PC-9 (cell line): Measurements from ENCODE around the gene STAT5B. TPM values are rescaled to one million over a fixed set of nuclear protein-coding genes. Genes with fewer than 3 reads are reported as not detected.

Experiments
- BruUV-seq: library from RNA; stranded (reverse); fragments of 400-500 nt; replicated peaks from 2 replicates; lab custom pipeline; 2021; lab: Mats Ljungman, UMichigan
- CTCF ChIA-PET: fragments of 300-600 bp; sonication (Branson Sonifier 250); formaldehyde crosslinking; loops from one replicate; lab custom pipeline; 2022; ENCODE audit warnings: antibody characterized with exemption; lab: Charles Lee
- POLR2A ChIA-PET: fragments of 300-600 bp; sonication (Branson Sonifier 250); formaldehyde crosslinking; loops from one replicate; lab custom pipeline; 2022; ENCODE audit warnings: antibody characterized with exemption; ENCODE audit not compliant: unreplicated experiment; lab: Charles Lee
- DNase-seq, 2 experiments: peaks; one replicate each; pipeline versions ENCODE4 v3.0.0 to v3.0.0-alpha.2; 2015 to 2022; ENCODE audit warnings: mixed read lengths in 1 of 2
- H2AFZ ChIP-seq: fragments of 200-600 bp; sonication (generic); 2 replicates; pipeline ENCODE4 v1.8.1; 2017; ENCODE audit warnings: antibody characterized with exemption
- H3F3A ChIP-seq: fragments of 200-600 bp; sonication (generic); 2 replicates; pipeline ENCODE4 v1.8.1; 2017; ENCODE audit warnings: antibody characterized with exemption, mild to moderate bottlenecking, low read depth; ENCODE audit not compliant: insufficient read depth
- H3K27ac ChIP-seq: fragments of 200-600 bp; sonication (generic); 2 replicates; pipeline ENCODE4 v1.6.1; 2016; ENCODE audit warnings: mixed run types
- H3K27me3 ChIP-seq: fragments of 200-600 bp; sonication (generic); 2 replicates; pipeline ENCODE4 v1.6.1; 2016; ENCODE audit warnings: low read depth, mixed run types; ENCODE audit not compliant: insufficient read depth
- H3K36me3 ChIP-seq: fragments of 200-600 bp; sonication (generic); 2 replicates; pipeline ENCODE4 v1.6.1; 2016; ENCODE audit warnings: low read depth, mixed run types
- H3K4me1 ChIP-seq: fragments of 200-600 bp; sonication (generic); replicated peaks from 2 replicates; pipeline ENCODE4 v1.6.1; 2016; ENCODE audit warnings: mixed run types; ENCODE audit not compliant: insufficient read depth
- H3K4me2 ChIP-seq: fragments of 200-600 bp; sonication (generic); 2 replicates; pipeline ENCODE4 v1.6.1; 2017; ENCODE audit warnings: mixed run types
- H3K4me3 ChIP-seq: fragments of 200-600 bp; sonication (generic); 2 replicates; pipeline ENCODE4 v1.6.1; 2016; ENCODE audit warnings: mixed run types
- H3K79me2 ChIP-seq: fragments of 200-600 bp; sonication (generic); 2 replicates; pipeline ENCODE4 v1.6.1; 2017; ENCODE audit warnings: low read depth, mixed run types
- H3K9me2 ChIP-seq: fragments of 200-600 bp; sonication (generic); 2 replicates; pipeline ENCODE4 v1.8.1; 2017; ENCODE audit warnings: mild to moderate bottlenecking; ENCODE audit not compliant: insufficient read depth
- H3K9me3 ChIP-seq: fragments of 200-600 bp; sonication (generic); 2 replicates; pipeline ENCODE4 v1.8.1; 2016; ENCODE audit warnings: low read depth; ENCODE audit not compliant: insufficient read depth
- H4K20me1 ChIP-seq: fragments of 200-600 bp; sonication (generic); 2 replicates; pipeline ENCODE4 v1.8.1; 2017; ENCODE audit not compliant: insufficient read depth
- CTCF ChIP-seq: fragments of 200-600 bp; sonication (generic); conservative IDR thresholded peaks from 2 replicates; pipeline ENCODE4 v1.6.1; 2017; ENCODE audit warnings: mixed run types, antibody characterized with exemption, mild to moderate bottlenecking, moderate library complexity
- EZH2 ChIP-seq: fragments of 200-600 bp; sonication (generic); IDR thresholded peaks from 2 replicates; pipeline ENCODE4 v1.8.0; 2017; ENCODE audit warnings: antibody characterized with exemption, low read depth
- intact Hi-C: fragments of 100-400 bp; cut with micrococcal nuclease; formaldehyde crosslinking; loops from one replicate; pipeline ENCODE4 v1.10.0; 2022; ENCODE audit not compliant: unreplicated experiment
- total RNA-seq: library from RNA; stranded (reverse); gene quantifications from 2 replicates; pipeline ENCODE4 v1.2.3, GENCODE V29; 2021

STAT5B gene
- total RNA-seq, 1 experiment from 2014 or later, result 19.5 TPM

GRCh38 chr17:42193216-42193968 lies 82.8 kb downstream of the STAT5B start:
- H3K36me3 ChIP-seq, result no peaks in the 10 kb centered on the region
- no peak for DNase-seq
- H3K4me2 ChIP-seq, result peak overlapping the region; percentile 80
- TF ChIP-seq CTCF (no peak), EZH2 (no peak)
- no peaks in the 10 kb centered on the region for H3K79me2 ChIP-seq
- H3K27ac ChIP-seq, result no peak overlapping the region
- H3K4me3 ChIP-seq, result peak overlapping the region; percentile 72
- H3K27me3 ChIP-seq, result no peaks in the 10 kb centered on the region
- CTCF ChIA-PET, result no interaction called here
- 0 out of 2 replicates have a peak, but pooled peaks cover 6% of the 10 kb centered on the region for H3K4me1 ChIP-seq
- H4K20me1 ChIP-seq, result no peaks in the 10 kb centered on the region
- no peaks in the 10 kb centered on the region for H3K9me2 ChIP-seq
- peak overlapping the region; percentile 98 for H2AFZ ChIP-seq
- no peaks in the 10 kb centered on the region for H3F3A ChIP-seq
- BruUV-seq, result no TSS peak
- no peaks in the 10 kb centered on the region for H3K9me3 ChIP-seq
- intact Hi-C loops, result no loop called here
- POLR2A ChIA-PET, result interaction anchor here (0.6 kb wide), 1 partner anchor 77 kb away, joined by 8 read pairs; no protein-coding TSS in a partner anchor

GRCh38 chr17:42192189-42193126 lies 83.7 kb downstream of the STAT5B start:
- Histone ChIP-seq H4K20me1 (no peaks in the 10 kb centered on the region), H3K4me1 (0 out of 2 replicates have a peak, but pooled peaks cover 6% of the 10 kb centered on the region), H3F3A (no peaks in the 10 kb centered on the region), H3K27me3 (no peaks in the 10 kb centered on the region), H3K36me3 (no peaks in the 10 kb centered on the region), H3K4me2 (peak overlapping the region; percentile 80; the same call in 1 of the 2 replicates), H3K9me2 (no peaks in the 10 kb centered on the region), H3K4me3 (no peak overlapping the region), H3K79me2 (no peaks in the 10 kb centered on the region), H3K27ac (no peak overlapping the region), H2AFZ (no peak overlapping the region), H3K9me3 (no peaks in the 10 kb centered on the region)
- POLR2A ChIA-PET, result no interaction called here
- BruUV-seq, result no TSS peak
- DNase-seq, result no peak
- intact Hi-C loops, result no loop called here
- CTCF ChIA-PET, result no interaction called here
- TF ChIP-seq CTCF (no peak), EZH2 (no peak)

- Histone ChIP-seq H2AFZ (no peak overlapping the region), H4K20me1 (no peaks in the 10 kb centered on the region), H3K79me2 (no peaks in the 10 kb centered on the region), H3K4me2 (no peak overlapping the region), H3K9me2 (no peaks in the 10 kb centered on the region), H3K4me1 (0 out of 2 replicates have a peak, but pooled peaks cover 6% of the 10 kb centered on the region), H3K27me3 (no peaks in the 10 kb centered on the region), H3F3A (no peaks in the 10 kb centered on the region), H3K36me3 (no peaks in the 10 kb centered on the region), H3K27ac (no peak overlapping the region), H3K9me3 (no peaks in the 10 kb centered on the region), H3K4me3 (no peak overlapping the region)
- TF ChIP-seq EZH2 (no peak), CTCF (no peak)
- intact Hi-C loops, result no loop called here
- no TSS peak for BruUV-seq
- DNase-seq, result no peak
- ChIA-PET CTCF (no interaction called here), POLR2A (no interaction called here)
Measured at GRCh38 chr17:42191275-42191608, 84.9 kb downstream of the STAT5B start.
